AG08395 (cell line): ENCODE measurements around the gene G0S2.

Experiments
- DNase-seq: peaks from one replicate; pipeline ENCODE4 v3.0.0; 2012; ENCODE audit warnings: mixed read lengths, low spot score

Gene G0S2

GRCh38 chr1:209674957-209675564, at the start of gene G0S2:
Gene G0S2, plus strand, starts transcription at chr1:209675412. Its CDS starts 273 bp downstream, at chr1:209675685.
- peak; percentile 52 for DNase-seq

GRCh38 chr1:209625791-209626285, 49.4 kb upstream of the G0S2 start:
- no peak for DNase-seq

GRCh38 chr1:209626346-209627026, 48.7 kb upstream of the G0S2 start:
- no peak for DNase-seq

- DNase-seq, result no peak
Observed at GRCh38 chr1:209627027-209627731, 48.0 kb upstream of the G0S2 start.

- peak; percentile 68 for DNase-seq
Observed at GRCh38 chr1:209627732-209628196, 47.4 kb upstream of the G0S2 start.

GRCh38 chr1:209628618-209629299, 46.5 kb upstream of the G0S2 start:
- DNase-seq, result no peak

- no peak for DNase-seq
Observed at GRCh38 chr1:209629621-209630382, 45.4 kb upstream of the G0S2 start.

GRCh38 chr1:209630383-209631225, 44.6 kb upstream of the G0S2 start:
- DNase-seq, result no peak

- DNase-seq, result peak; percentile 38
Observed at GRCh38 chr1:209633335-209633997, 41.7 kb upstream of the G0S2 start.

GRCh38 chr1:209634005-209634737, 41.0 kb upstream of the G0S2 start:
- DNase-seq, result no peak

- DNase-seq, result no peak
Observed at GRCh38 chr1:209635850-209636249, 39.4 kb upstream of the G0S2 start.

GRCh38 chr1:209641832-209642172, 33.4 kb upstream of the G0S2 start:
- peak; percentile 32 for DNase-seq

GRCh38 chr1:209642816-209643215, 32.4 kb upstream of the G0S2 start:
- no peak for DNase-seq

GRCh38 chr1:209643285-209644020, 31.8 kb upstream of the G0S2 start:
- DNase-seq, result no peak

GRCh38 chr1:209645574-209646452, 29.4 kb upstream of the G0S2 start:
- DNase-seq, result no peak

- DNase-seq, result peak; percentile 61
Observed at GRCh38 chr1:209646558-209646957, 28.7 kb upstream of the G0S2 start.

- no peak for DNase-seq
Observed at GRCh38 chr1:209647156-209647555, 28.1 kb upstream of the G0S2 start.

GRCh38 chr1:209648346-209648745, 26.9 kb upstream of the G0S2 start:
- no peak for DNase-seq
